ENCODE data around the gene NR2C1. TPM values are rescaled to one million over a fixed set of nuclear protein-coding genes. Genes with fewer than 3 reads are reported as not detected.
A peak's percentile ranks its signal among the peaks of the same experiment; 100 is the strongest.

Gene NR2C1
- total and polyA plus RNA-seq, 9 of the 15 experiments (the other 6 are each of a cell fraction or from before 2014, with no cell fraction given), result 8.5 to 42.4 (median 35.6) TPM

DNA sequence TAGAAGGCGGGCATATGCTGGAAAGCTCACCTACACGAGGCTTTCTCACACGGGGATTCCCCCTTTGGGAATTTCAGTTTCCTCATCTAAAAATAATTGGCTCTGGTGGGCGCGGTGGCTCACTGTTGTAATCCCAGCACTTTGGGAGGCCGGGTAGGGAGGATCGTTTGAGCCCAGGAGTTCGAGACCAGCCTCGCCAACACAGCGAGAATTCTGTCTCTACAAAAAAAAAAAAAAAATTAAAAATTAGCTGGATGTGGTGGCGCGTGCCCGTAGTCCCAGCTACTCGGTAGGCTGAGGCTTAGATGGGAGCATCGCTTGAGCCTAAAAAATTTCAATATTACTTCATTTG is 69.5 kb downstream of the NR2C1 start (continued):
- no peak for TF ChIP-seq SMAD1 (IDR thresholded peaks at IDR 0.05; ENCODE audit: low read depth, low read length, partially characterized antibody)
- TF ChIP-seq CBX3 (IDR thresholded peaks at IDR 0.05; ENCODE audit: borderline replicate concordance in 1 of 2, low read length in 2 of 2), result peak in 1 of 2 experiments; percentile 12; a peak in 1 of 3 replicates
- peak; percentile 29; the same call in 1 of the 2 replicates for TF ChIP-seq GABPA (tag; conservative IDR thresholded peaks at IDR 0.05; ENCODE audit: low read depth)
- peak; percentile 12; the same call in 1 of the 2 replicates for TF ChIP-seq NFATC3 (IDR thresholded peaks at IDR 0.05)
- no peak for TF ChIP-seq LARP7 (IDR thresholded peaks at IDR 0.05)
- TF ChIP-seq ZBTB1 (CRISPR knock-in tag; IDR thresholded peaks at IDR 0.05; ENCODE audit: borderline replicate concordance, low read depth), result no peak
- peak; percentile 80; the same call in 1 of the 2 replicates for TF ChIP-seq ZSCAN29 (IDR thresholded peaks at IDR 0.05)
- TF ChIP-seq, protein P1, sequence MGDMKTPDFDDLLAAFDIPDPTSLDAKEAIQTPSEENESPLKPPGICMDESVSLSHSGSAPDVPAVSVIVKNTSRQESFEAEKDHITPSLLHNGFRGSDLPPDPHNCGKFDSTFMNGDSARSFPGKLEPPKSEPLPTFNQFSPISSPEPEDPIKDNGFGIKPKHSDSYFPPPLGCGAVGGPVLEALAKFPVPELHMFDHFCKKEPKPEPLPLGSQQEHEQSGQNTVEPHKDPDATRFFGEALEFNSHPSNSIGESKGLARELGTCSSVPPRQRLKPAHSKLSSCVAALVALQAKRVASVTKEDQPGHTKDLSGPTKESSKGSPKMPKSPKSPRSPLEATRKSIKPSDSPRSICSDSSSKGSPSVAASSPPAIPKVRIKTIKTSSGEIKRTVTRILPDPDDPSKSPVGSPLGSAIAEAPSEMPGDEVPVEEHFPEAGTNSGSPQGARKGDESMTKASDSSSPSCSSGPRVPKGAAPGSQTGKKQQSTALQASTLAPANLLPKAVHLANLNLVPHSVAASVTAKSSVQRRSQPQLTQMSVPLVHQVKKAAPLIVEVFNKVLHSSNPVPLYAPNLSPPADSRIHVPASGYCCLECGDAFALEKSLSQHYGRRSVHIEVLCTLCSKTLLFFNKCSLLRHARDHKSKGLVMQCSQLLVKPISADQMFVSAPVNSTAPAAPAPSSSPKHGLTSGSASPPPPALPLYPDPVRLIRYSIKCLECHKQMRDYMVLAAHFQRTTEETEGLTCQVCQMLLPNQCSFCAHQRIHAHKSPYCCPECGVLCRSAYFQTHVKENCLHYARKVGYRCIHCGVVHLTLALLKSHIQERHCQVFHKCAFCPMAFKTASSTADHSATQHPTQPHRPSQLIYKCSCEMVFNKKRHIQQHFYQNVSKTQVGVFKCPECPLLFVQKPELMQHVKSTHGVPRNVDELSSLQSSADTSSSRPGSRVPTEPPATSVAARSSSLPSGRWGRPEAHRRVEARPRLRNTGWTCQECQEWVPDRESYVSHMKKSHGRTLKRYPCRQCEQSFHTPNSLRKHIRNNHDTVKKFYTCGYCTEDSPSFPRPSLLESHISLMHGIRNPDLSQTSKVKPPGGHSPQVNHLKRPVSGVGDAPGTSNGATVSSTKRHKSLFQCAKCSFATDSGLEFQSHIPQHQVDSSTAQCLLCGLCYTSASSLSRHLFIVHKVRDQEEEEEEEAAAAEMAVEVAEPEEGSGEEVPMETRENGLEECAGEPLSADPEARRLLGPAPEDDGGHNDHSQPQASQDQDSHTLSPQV (IDR thresholded peaks at IDR 0.05), result peak; percentile 47; the same call in 1 of the 2 replicates
- TF ChIP-seq, protein P2, sequence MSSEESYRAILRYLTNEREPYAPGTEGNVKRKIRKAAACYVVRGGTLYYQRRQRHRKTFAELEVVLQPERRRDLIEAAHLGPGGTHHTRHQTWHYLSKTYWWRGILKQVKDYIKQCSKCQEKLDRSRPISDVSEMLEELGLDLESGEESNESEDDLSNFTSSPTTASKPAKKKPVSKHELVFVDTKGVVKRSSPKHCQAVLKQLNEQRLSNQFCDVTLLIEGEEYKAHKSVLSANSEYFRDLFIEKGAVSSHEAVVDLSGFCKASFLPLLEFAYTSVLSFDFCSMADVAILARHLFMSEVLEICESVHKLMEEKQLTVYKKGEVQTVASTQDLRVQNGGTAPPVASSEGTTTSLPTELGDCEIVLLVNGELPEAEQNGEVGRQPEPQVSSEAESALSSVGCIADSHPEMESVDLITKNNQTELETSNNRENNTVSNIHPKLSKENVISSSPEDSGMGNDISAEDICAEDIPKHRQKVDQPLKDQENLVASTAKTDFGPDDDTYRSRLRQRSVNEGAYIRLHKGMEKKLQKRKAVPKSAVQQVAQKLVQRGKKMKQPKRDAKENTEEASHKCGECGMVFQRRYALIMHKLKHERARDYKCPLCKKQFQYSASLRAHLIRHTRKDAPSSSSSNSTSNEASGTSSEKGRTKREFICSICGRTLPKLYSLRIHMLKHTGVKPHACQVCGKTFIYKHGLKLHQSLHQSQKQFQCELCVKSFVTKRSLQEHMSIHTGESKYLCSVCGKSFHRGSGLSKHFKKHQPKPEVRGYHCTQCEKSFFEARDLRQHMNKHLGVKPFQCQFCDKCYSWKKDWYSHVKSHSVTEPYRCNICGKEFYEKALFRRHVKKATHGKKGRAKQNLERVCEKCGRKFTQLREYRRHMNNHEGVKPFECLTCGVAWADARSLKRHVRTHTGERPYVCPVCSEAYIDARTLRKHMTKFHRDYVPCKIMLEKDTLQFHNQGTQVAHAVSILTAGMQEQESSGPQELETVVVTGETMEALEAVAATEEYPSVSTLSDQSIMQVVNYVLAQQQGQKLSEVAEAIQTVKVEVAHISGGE (CRISPR knock-in tag; IDR thresholded peaks at IDR 0.05), result peak in 1 of 3 experiments; percentile 91; a peak in 2 of 6 replicates
- peak; percentile 8; the same call in 1 of the 2 replicates for TF ChIP-seq GTF2E2 (tag; IDR thresholded peaks at IDR 0.05)
- no peak for TF ChIP-seq ZNF316 (IDR thresholded peaks at IDR 0.05)

All from K562 (cell line).